ENCODE data around the gene ZNRF3.
A peak's percentile ranks its signal among the peaks of the same experiment; 100 is the strongest.

The ZNRF3 gene

DNA sequence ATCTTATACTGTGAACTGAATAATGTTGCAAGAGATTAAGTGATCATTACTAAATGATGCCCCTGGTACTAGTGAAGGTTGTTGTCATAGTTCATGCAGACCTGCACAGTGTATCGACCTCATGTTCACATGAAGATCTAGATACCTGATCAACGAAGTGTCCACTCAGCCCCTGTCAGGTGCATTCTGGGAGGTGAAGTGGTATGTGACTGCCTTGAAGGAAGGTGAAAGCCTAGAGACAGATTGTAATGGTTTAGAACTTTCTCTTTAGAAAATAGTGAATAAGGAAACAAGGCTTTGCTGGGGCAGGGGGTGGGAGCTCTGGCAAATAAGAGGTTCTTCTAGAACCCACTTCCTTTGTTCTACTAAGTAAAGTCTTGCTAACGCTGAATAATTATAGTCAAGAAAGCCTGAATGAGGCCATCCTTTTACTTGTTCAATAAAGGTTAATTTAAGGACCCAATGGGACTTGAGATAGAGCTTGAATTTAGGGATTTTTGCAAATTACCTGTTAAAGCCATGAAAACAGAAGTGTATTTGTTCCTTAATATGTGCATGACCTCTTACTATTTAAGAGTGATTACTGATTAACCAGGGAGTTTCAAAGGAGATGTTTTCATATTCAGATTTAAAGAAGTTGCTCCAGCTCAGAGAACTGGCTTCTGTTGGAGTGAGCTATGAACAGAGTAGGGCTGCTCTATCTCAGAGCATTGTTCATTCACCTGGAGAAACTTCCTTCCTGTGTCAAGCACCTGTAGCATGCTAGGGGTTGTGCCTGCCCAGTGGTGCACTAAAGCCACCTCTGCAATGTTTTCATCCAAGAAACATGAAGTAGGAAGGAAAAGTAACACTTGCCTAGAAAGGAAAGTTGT is 132.9 kb downstream of the ZNRF3 start:
- no peak overlapping the region for H3K4me3 Mint-ChIP-seq
- H3K9me3 Mint-ChIP-seq: peaks cover 5% of the 10 kb centered on the region
- H3K27ac Mint-ChIP-seq: no peak overlapping the region
- peaks cover 13% of the 10 kb centered on the region for H3K4me1 Mint-ChIP-seq (ENCODE audit: low read depth)
- H3K36me3 Mint-ChIP-seq (ENCODE audit: low read depth): no peaks in the 10 kb centered on the region
- peaks cover 21% of the 10 kb centered on the region for H3K27me3 Mint-ChIP-seq

DNA sequence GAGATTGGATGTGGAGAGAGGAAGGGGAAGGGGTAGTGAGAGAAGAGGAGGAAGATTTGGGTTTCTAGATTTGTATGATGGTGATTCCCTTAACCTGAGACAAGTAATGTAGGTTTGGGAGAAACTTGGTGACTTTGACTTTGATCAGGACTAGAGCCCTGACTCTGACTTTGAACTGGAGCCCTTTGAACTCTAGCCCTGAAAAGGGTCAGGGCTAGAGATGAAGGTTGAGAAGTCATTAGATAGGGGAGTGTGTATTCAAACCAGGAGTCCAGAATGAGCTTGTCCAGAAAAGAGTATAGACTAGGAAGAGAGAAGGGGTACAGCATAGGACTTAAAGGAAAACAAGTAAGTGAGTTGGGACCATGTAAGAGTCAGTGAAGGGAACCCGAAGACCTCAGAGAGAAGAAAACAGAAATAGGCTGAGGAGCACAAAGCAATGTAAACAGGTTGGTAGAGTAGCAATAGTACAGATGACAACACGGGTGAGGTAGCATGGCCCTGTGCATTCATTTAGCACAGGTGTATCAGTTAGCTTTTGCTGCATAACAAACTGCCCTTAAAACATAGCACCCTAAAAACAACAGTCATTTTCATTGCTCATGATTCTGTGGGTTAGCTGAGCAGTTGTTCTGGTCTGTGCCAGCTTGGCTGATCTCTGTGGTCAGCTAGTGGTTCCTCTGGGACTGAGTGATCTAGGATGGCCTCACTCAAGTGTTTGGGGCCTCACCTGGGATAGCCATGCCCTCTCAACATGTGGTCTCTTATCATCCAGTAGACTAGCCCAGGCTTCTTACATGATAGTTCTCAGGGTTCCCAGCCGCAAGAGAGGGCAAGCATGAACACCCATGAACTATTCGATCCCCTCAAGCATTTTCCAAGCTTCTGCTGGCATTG is 135.2 kb downstream of the ZNRF3 start:
- Mint-ChIP-seq H3K4me1 (ENCODE audit: low read depth) (peaks cover 13% of the 10 kb centered on the region), H3K36me3 (ENCODE audit: low read depth) (no peaks in the 10 kb centered on the region), H3K27ac (no peak overlapping the region), H3K9me3 (peaks cover 5% of the 10 kb centered on the region), H3K4me3 (no peak overlapping the region), H3K27me3 (peaks cover 28% of the 10 kb centered on the region)

- Mint-ChIP-seq H3K27me3 (peaks cover 40% of the 10 kb centered on the region), H3K36me3 (ENCODE audit: low read depth) (no peaks in the 10 kb centered on the region), H3K4me3 (no peak overlapping the region)
These were observed 138.9 kb downstream of the ZNRF3 start for GRCh38 chr22:29022101-29022817.

GRCh38 chr22:29023172-29023796 is 139.9 kb downstream of the ZNRF3 start:
- H3K36me3 Mint-ChIP-seq (ENCODE audit: low read depth): no peaks in the 10 kb centered on the region

More at GRCh38 chr22:29022101-29022817, 138.9 kb downstream of the ZNRF3 start:
- Mint-ChIP-seq H3K9me3 (peaks cover 5% of the 10 kb centered on the region), H3K4me1 (ENCODE audit: low read depth) (no peaks in the 10 kb centered on the region), H3K27ac (no peak overlapping the region)

DNA sequence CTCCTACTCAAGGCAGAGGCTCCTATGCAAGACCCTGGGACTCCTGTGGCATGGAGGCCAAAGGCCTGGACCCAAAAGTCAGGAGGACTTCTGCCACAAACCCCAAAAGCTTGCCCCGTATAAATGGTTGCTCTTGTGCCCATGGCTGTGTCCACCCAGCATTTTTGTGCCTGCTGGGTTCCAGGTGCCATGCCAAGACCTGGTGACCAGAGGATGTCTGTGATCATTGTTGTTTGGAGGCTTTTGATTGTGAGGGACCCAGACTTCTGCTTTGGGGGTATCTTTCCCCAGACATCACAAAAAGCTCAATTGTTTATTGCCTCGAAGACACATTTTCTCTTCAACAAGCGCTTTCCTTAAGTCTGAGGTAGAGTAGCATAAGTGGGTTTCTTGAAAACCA is 143.2 kb downstream of the ZNRF3 start:
- Mint-ChIP-seq H3K9me3 (no peaks in the 10 kb centered on the region), H3K27me3 (peaks cover 57% of the 10 kb centered on the region), H3K36me3 (ENCODE audit: low read depth) (no peaks in the 10 kb centered on the region), H3K4me3 (no peak overlapping the region), H3K4me1 (ENCODE audit: low read depth) (peaks cover 15% of the 10 kb centered on the region), H3K27ac (no peak overlapping the region)

More at GRCh38 chr22:29023172-29023796, 139.9 kb downstream of the ZNRF3 start:
- Mint-ChIP-seq H3K4me1 (ENCODE audit: low read depth) (no peaks in the 10 kb centered on the region), H3K27ac (no peak overlapping the region), H3K27me3 (peaks cover 40% of the 10 kb centered on the region), H3K9me3 (peaks cover 4% of the 10 kb centered on the region), H3K4me3 (no peak overlapping the region)

- H3K27me3 Mint-ChIP-seq: peaks cover 61% of the 10 kb centered on the region
- no peaks in the 10 kb centered on the region for H3K9me3 Mint-ChIP-seq
- H3K4me1 Mint-ChIP-seq (ENCODE audit: low read depth): peaks cover 15% of the 10 kb centered on the region
- H3K27ac Mint-ChIP-seq: no peak overlapping the region
- no peak overlapping the region for H3K4me3 Mint-ChIP-seq
- no peaks in the 10 kb centered on the region for H3K36me3 Mint-ChIP-seq (ENCODE audit: low read depth)
These were observed 145.1 kb downstream of the ZNRF3 start for GRCh38 chr22:29028468-29028867.

DNA sequence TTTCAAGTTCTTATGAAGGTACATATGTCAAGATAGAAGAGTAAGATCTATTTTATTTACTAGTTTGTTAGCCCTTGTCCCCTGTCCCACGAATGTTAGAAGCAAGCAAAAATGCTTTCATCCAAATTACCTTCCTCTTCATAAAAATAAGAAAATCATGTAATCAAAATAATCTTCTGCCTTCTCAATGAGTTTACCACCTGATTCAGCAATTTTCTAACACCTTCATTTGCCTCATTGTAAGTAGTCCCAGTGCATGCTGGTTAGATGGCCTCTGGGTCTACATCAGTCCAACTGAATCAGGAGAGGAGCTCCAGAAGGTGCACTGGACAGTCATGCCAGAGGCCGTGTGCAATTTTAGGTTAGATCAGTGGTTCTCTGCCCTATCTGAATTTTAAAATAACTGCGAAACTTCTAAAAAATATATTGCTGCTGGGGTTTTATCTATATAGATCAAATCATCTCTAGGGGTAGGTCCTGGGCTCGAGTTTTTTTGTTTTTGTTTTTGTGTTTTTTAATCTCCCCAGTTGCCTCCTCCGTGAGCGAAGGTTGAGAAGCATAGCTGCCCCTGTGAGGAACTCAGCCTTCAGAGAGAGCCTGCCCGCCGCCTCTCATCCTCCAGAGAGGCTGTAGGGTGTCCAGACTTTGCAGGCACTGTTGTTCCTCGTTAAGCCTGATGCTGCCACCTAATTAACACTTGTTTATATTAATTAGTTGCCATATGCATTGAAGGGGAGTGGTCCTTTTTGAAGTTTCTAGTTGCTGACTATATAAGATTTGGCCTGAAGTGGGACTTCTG is 146.0 kb downstream of the ZNRF3 start:
- Mint-ChIP-seq H3K27ac (no peak overlapping the region), H3K9me3 (no peaks in the 10 kb centered on the region), H3K36me3 (ENCODE audit: low read depth) (no peaks in the 10 kb centered on the region), H3K27me3 (peaks cover 59% of the 10 kb centered on the region), H3K4me3 (no peak overlapping the region), H3K4me1 (ENCODE audit: low read depth) (peaks cover 15% of the 10 kb centered on the region)

DNA sequence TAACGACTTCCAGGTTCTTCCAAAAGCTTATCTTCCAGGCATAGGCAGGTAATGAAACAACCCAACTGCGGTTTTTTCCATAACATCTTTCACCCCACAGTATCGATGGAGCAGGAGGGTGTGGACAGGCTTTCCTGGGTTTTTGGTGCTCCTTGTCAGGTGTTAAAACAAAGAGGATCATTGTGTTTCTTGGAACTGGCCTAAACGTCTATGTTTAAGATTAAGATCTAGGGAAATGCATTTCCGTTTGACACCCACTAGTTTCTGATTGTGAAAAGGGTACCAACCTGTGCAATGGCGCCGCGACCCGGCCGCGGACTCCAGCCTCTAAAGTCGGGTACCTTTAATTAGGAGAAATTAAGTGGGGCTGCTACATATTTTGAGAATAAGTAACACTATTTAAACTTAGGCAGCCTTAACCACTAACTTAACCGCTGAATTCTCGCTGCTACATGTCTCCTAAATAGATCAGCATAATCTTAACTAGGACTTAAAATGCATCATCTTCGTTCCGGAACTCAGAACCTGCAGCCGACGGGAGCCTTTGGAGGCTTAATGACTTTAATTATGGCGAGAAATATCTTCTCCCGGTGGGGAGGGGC is 146.7 kb downstream of the ZNRF3 start:
- Mint-ChIP-seq H3K4me3 (peak overlapping the region; percentile 58), H3K27me3 (peaks cover 62% of the 10 kb centered on the region), H3K4me1 (ENCODE audit: low read depth) (peaks cover 15% of the 10 kb centered on the region), H3K9me3 (no peaks in the 10 kb centered on the region), H3K27ac (no peak overlapping the region), H3K36me3 (ENCODE audit: low read depth) (no peaks in the 10 kb centered on the region)

- Mint-ChIP-seq H3K27me3 (peaks cover 58% of the 10 kb centered on the region), H3K36me3 (ENCODE audit: low read depth) (no peaks in the 10 kb centered on the region), H3K4me3 (peak overlapping the region; percentile 58), H3K4me1 (ENCODE audit: low read depth) (peaks cover 15% of the 10 kb centered on the region), H3K9me3 (no peaks in the 10 kb centered on the region), H3K27ac (no peak overlapping the region)
These were observed 147.3 kb downstream of the ZNRF3 start for GRCh38 chr22:29030618-29031226.

- Mint-ChIP-seq H3K27me3 (peaks cover 58% of the 10 kb centered on the region), H3K27ac (peak overlapping the region; percentile 38), H3K9me3 (no peaks in the 10 kb centered on the region), H3K4me1 (ENCODE audit: low read depth) (peaks cover 15% of the 10 kb centered on the region), H3K36me3 (ENCODE audit: low read depth) (no peaks in the 10 kb centered on the region), H3K4me3 (peak overlapping the region; percentile 58)
These were observed 148.0 kb downstream of the ZNRF3 start for GRCh38 chr22:29031227-29032011.

DNA sequence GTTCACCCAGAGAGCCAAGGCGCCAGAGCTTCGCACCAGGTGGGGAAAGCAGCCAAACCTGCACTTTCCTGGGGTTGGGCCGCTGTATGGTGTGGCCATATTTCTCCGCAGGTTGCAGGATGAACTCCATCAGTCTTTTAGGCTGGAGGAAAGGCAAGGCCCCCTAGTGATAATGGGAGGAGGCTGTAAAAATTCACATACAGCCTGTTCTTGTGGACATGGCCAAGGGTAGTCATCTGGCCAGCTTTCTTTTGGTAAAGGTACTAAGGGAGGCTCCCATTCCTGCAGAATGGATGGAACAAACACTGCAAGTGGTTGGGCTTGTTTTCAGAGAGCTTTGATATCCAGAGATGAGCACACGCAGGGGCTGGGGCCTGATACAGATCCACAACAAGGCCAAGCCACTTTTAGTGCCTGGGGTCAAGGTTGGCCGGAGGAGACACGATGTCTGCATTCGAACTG is 148.7 kb downstream of the ZNRF3 start:
- Mint-ChIP-seq H3K27me3 (peaks cover 53% of the 10 kb centered on the region), H3K27ac (no peak overlapping the region), H3K4me1 (ENCODE audit: low read depth) (peaks cover 15% of the 10 kb centered on the region)

DNA sequence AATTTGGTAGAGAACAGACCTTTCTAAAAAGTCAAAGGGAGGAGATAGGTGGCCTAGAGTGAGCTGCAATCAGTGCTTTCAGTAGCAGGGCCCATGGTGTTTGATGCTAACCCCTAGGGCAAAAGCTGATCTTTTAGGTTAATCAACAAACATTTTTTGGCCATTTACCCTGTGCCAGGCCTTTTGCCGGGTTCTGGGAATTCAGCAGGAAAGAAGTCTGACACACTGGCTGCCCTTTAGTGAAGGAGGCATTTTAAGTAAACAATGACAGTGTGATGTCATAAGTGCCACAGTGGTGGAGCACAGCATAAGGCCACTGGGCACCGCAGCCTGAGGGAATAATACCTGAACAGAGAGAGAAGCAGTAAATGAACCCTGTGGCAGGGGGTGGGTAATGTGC is 149.2 kb downstream of the ZNRF3 start:
- Mint-ChIP-seq H3K27ac (no peak overlapping the region), H3K4me1 (ENCODE audit: low read depth) (peaks cover 15% of the 10 kb centered on the region), H3K9me3 (no peaks in the 10 kb centered on the region), H3K27me3 (peaks cover 53% of the 10 kb centered on the region), H3K4me3 (no peak overlapping the region), H3K36me3 (ENCODE audit: low read depth) (no peaks in the 10 kb centered on the region)

More for the DNA sequence above, 148.7 kb downstream of the ZNRF3 start:
- H3K4me3 Mint-ChIP-seq: no peak overlapping the region
- no peaks in the 10 kb centered on the region for H3K36me3 Mint-ChIP-seq (ENCODE audit: low read depth)
- no peaks in the 10 kb centered on the region for H3K9me3 Mint-ChIP-seq

Measured in stimulated activated naive CD8-positive, alpha-beta T cell treated with anti-CD3 and anti-CD28 coated beads, Interleukin-15, Interleukin-2, amounts not matched to agents 100 ng/mL and 50 ng/mL, for 24 hours (primary cell).